Measurements from ENCODE around the gene TCP11.

The TCP11 gene

GRCh38 chr6:35083507-35083906 lies 57.6 kb downstream of the TCP11 start:
- no peak overlapping the region for H3K4ac ChIP-seq (ENCODE audit: low read depth, low read length)
- H3K27ac ChIP-seq (ENCODE audit: low read depth, low read length), result no peak overlapping the region
- no peak overlapping the region for H3K4me3 ChIP-seq (ENCODE audit: low read length)
- DNase-seq, result no peak
- no peak overlapping the region for H3K23ac ChIP-seq (ENCODE audit: low read length)
- no CpG with 5 or more reads among the region's 9 CpGs for WGBS (ENCODE audit: extremely low coverage, insufficient coverage, low lambda C conversion rate)
- H2BK5ac ChIP-seq (ENCODE audit: low read length), result no peak overlapping the region
- no peak overlapping the region for H3K56ac ChIP-seq (ENCODE audit: low read length)
- H4K5ac ChIP-seq (ENCODE audit: low read length), result no peak overlapping the region
- no peaks in the 10 kb centered on the region for H3K79me1 ChIP-seq (ENCODE audit: low read length)
- H2BK15ac ChIP-seq (replicated peaks; ENCODE audit: low read depth), result no peak overlapping the region
- no peak overlapping the region for H3K18ac ChIP-seq (ENCODE audit: low read length)
- H3K9ac ChIP-seq (ENCODE audit: low read length), result no peak overlapping the region
- H4K8ac ChIP-seq (ENCODE audit: low read depth, low read length), result no peak overlapping the region
- H3K79me2 ChIP-seq (ENCODE audit: control insufficient read depth, insufficient read depth, low read length), result no peaks in the 10 kb centered on the region
- peaks cover 4% of the 10 kb centered on the region for H3K36me3 ChIP-seq (ENCODE audit: control insufficient read depth, insufficient read depth, low read length)
- H3K27me3 ChIP-seq (ENCODE audit: insufficient read depth, low read length, poor library complexity), result no peaks in the 10 kb centered on the region
- H2BK120ac ChIP-seq (ENCODE audit: low read depth, low read length), result no peak overlapping the region
- no peak overlapping the region for H3K4me2 ChIP-seq (ENCODE audit: low read length)
- H3K4me1 ChIP-seq (ENCODE audit: control insufficient read depth, low read depth, low read length), result peaks cover 7% of the 10 kb centered on the region
- H2AK5ac ChIP-seq (ENCODE audit: low read length), result no peak overlapping the region

GRCh38 chr6:35082733-35083403 lies 58.3 kb downstream of the TCP11 start:
- no peak overlapping the region for H2BK120ac ChIP-seq (ENCODE audit: low read depth, low read length)
- H3K27ac ChIP-seq (ENCODE audit: low read depth, low read length), result no peak overlapping the region
- H3K36me3 ChIP-seq (ENCODE audit: control insufficient read depth, insufficient read depth, low read length), result peaks cover 4% of the 10 kb centered on the region
- H3K23ac ChIP-seq (ENCODE audit: low read length), result no peak overlapping the region
- no peak overlapping the region for H2BK15ac ChIP-seq (replicated peaks; ENCODE audit: low read depth)
- WGBS (ENCODE audit: extremely low coverage, insufficient coverage, low lambda C conversion rate), result no CpG with 5 or more reads among the region's 13 CpGs
- H4K5ac ChIP-seq (ENCODE audit: low read length), result no peak overlapping the region
- peaks cover 7% of the 10 kb centered on the region for H3K4me1 ChIP-seq (ENCODE audit: control insufficient read depth, low read depth, low read length)
- H3K9ac ChIP-seq (ENCODE audit: low read length), result no peak overlapping the region
- no peak overlapping the region for H3K4me3 ChIP-seq (ENCODE audit: low read length)
- H3K56ac ChIP-seq (ENCODE audit: low read length), result no peak overlapping the region
- no peak overlapping the region for H4K8ac ChIP-seq (ENCODE audit: low read depth, low read length)
- no peaks in the 10 kb centered on the region for H3K79me2 ChIP-seq (ENCODE audit: control insufficient read depth, insufficient read depth, low read length)
- no peaks in the 10 kb centered on the region for H3K79me1 ChIP-seq (ENCODE audit: low read length)
- no peak overlapping the region for H2BK5ac ChIP-seq (ENCODE audit: low read length)
- H3K18ac ChIP-seq (ENCODE audit: low read length), result no peak overlapping the region
- H2AK5ac ChIP-seq (ENCODE audit: low read length), result no peak overlapping the region
- H3K4ac ChIP-seq (ENCODE audit: low read depth, low read length), result no peak overlapping the region
- no peak overlapping the region for H3K4me2 ChIP-seq (ENCODE audit: low read length)
- no peak for DNase-seq
- H3K27me3 ChIP-seq (ENCODE audit: insufficient read depth, low read length, poor library complexity), result no peaks in the 10 kb centered on the region

- no CpG with 5 or more reads among the region's 19 CpGs for WGBS (ENCODE audit: extremely low coverage, insufficient coverage, low lambda C conversion rate)
- H3K36me3 ChIP-seq (ENCODE audit: control insufficient read depth, insufficient read depth, low read length), result peaks cover 2% of the 10 kb centered on the region
Observed at GRCh38 chr6:35082046-35082732, 59.0 kb downstream of the TCP11 start.

GRCh38 chr6:35081426-35081851 lies 59.7 kb downstream of the TCP11 start:
- Histone ChIP-seq H4K5ac (ENCODE audit: low read length) (no peak overlapping the region), H3K79me1 (ENCODE audit: low read length) (no peaks in the 10 kb centered on the region), H2BK5ac (ENCODE audit: low read length) (no peak overlapping the region), H3K36me3 (ENCODE audit: control insufficient read depth, insufficient read depth, low read length) (peaks cover 2% of the 10 kb centered on the region), H4K8ac (ENCODE audit: low read depth, low read length) (no peak overlapping the region), H3K4me1 (ENCODE audit: control insufficient read depth, low read depth, low read length) (peaks cover 10% of the 10 kb centered on the region), H3K4me3 (ENCODE audit: low read length) (no peak overlapping the region), H3K27ac (ENCODE audit: low read depth, low read length) (no peak overlapping the region), H3K9ac (ENCODE audit: low read length) (no peak overlapping the region), H2BK120ac (ENCODE audit: low read depth, low read length) (no peak overlapping the region), H3K27me3 (ENCODE audit: insufficient read depth, low read length, poor library complexity) (no peaks in the 10 kb centered on the region), H2AK5ac (ENCODE audit: low read length) (no peak overlapping the region), H3K23ac (ENCODE audit: low read length) (no peak overlapping the region), H3K79me2 (ENCODE audit: control insufficient read depth, insufficient read depth, low read length) (no peaks in the 10 kb centered on the region), H3K4ac (ENCODE audit: low read depth, low read length) (no peak overlapping the region), H2BK15ac (replicated peaks; ENCODE audit: low read depth) (no peak overlapping the region), H3K4me2 (ENCODE audit: low read length) (no peak overlapping the region), H3K18ac (ENCODE audit: low read length) (no peak overlapping the region), H3K56ac (ENCODE audit: low read length) (peak overlapping the region; percentile 26)
- no CpG with 5 or more reads among the region's 13 CpGs for WGBS (ENCODE audit: extremely low coverage, insufficient coverage, low lambda C conversion rate)
- DNase-seq, result no peak

More at GRCh38 chr6:35082046-35082732, 59.0 kb downstream of the TCP11 start:
- Histone ChIP-seq H3K4ac (ENCODE audit: low read depth, low read length) (no peak overlapping the region), H3K56ac (ENCODE audit: low read length) (peak overlapping the region; percentile 5), H3K4me2 (ENCODE audit: low read length) (no peak overlapping the region), H3K18ac (ENCODE audit: low read length) (no peak overlapping the region), H4K5ac (ENCODE audit: low read length) (no peak overlapping the region), H3K79me1 (ENCODE audit: low read length) (no peaks in the 10 kb centered on the region), H4K8ac (ENCODE audit: low read depth, low read length) (no peak overlapping the region), H2AK5ac (ENCODE audit: low read length) (no peak overlapping the region), H3K27ac (ENCODE audit: low read depth, low read length) (no peak overlapping the region), H2BK5ac (ENCODE audit: low read length) (no peak overlapping the region), H2BK15ac (replicated peaks; ENCODE audit: low read depth) (no peak overlapping the region), H3K23ac (ENCODE audit: low read length) (no peak overlapping the region), H3K79me2 (ENCODE audit: control insufficient read depth, insufficient read depth, low read length) (no peaks in the 10 kb centered on the region), H3K4me1 (ENCODE audit: control insufficient read depth, low read depth, low read length) (peaks cover 7% of the 10 kb centered on the region), H3K9ac (ENCODE audit: low read length) (no peak overlapping the region), H3K4me3 (ENCODE audit: low read length) (no peak overlapping the region), H3K27me3 (ENCODE audit: insufficient read depth, low read length, poor library complexity) (no peaks in the 10 kb centered on the region), H2BK120ac (ENCODE audit: low read depth, low read length) (no peak overlapping the region)
- DNase-seq, result no peak

- H2BK120ac ChIP-seq (ENCODE audit: low read depth, low read length), result no peak overlapping the region
- H2BK5ac ChIP-seq (ENCODE audit: low read length), result no peak overlapping the region
- H3K4me2 ChIP-seq (ENCODE audit: low read length), result no peak overlapping the region
- H3K79me1 ChIP-seq (ENCODE audit: low read length), result no peaks in the 10 kb centered on the region
- H4K8ac ChIP-seq (ENCODE audit: low read depth, low read length), result no peak overlapping the region
- peak overlapping the region; percentile 11 for H3K23ac ChIP-seq (ENCODE audit: low read length)
- no peak overlapping the region for H2BK15ac ChIP-seq (replicated peaks; ENCODE audit: low read depth)
- H3K9ac ChIP-seq (ENCODE audit: low read length), result no peak overlapping the region
- no peak overlapping the region for H3K27ac ChIP-seq (ENCODE audit: low read depth, low read length)
- peak overlapping the region; percentile 26 for H3K56ac ChIP-seq (ENCODE audit: low read length)
- no peak overlapping the region for H2AK5ac ChIP-seq (ENCODE audit: low read length)
- no peak overlapping the region for H3K4ac ChIP-seq (ENCODE audit: low read depth, low read length)
- no CpG with 5 or more reads among the region's 21 CpGs for WGBS (ENCODE audit: extremely low coverage, insufficient coverage, low lambda C conversion rate)
- H3K18ac ChIP-seq (ENCODE audit: low read length), result no peak overlapping the region
- peaks cover 2% of the 10 kb centered on the region for H3K36me3 ChIP-seq (ENCODE audit: control insufficient read depth, insufficient read depth, low read length)
- H3K79me2 ChIP-seq (ENCODE audit: control insufficient read depth, insufficient read depth, low read length), result no peaks in the 10 kb centered on the region
- H4K5ac ChIP-seq (ENCODE audit: low read length), result no peak overlapping the region
- H3K4me1 ChIP-seq (ENCODE audit: control insufficient read depth, low read depth, low read length), result peaks cover 10% of the 10 kb centered on the region
- H3K27me3 ChIP-seq (ENCODE audit: insufficient read depth, low read length, poor library complexity), result no peaks in the 10 kb centered on the region
- no peak for DNase-seq
- H3K4me3 ChIP-seq (ENCODE audit: low read length), result no peak overlapping the region
Observed at GRCh38 chr6:35080821-35081425, 60.2 kb downstream of the TCP11 start.

Data from mesendoderm (in vitro differentiated cells).